Loucy (cell line): ENCODE results near the gene TRAPPC3L.

Experiments used
- CTCF ChIP-seq: fragments of 200-600 bp; sonication (generic); conservative IDR thresholded peaks from 2 replicates; pipeline ENCODE4 v1.5.1; 2014; ENCODE audit warnings: mild to moderate bottlenecking, antibody characterized with exemption, low read length
- EZH2phosphoT487 ChIP-seq: fragments of 200-600 bp; IDR thresholded peaks from 2 replicates; pipeline ENCODE4 v1.6.1; 2018; ENCODE audit warnings: antibody characterized with exemption, mild to moderate bottlenecking, moderate library complexity, borderline replicate concordance

- TF ChIP-seq CTCF (no peak), EZH2phosphoT487 (no peak)
Observed at GRCh38 chr6:116475141-116475540, 70.3 kb downstream of the TRAPPC3L start.
